GM18870 (cell line): ENCODE measurements around the gene ANKRD31.
A peak's percentile ranks its signal among the peaks of the same experiment; 100 is the strongest.
"Not testable (repeated sequence)": the region's sequence is repeated elsewhere in the genome, so short reads cannot be mapped to it uniquely, and the experiment has no call there.

Experiments
- ATAC-seq: cut with Tn5 transposase; IDR thresholded peaks from one replicate; pipeline ENCODE4 v1.9.1; 2021; ENCODE audit warnings: moderate library complexity; ENCODE audit not compliant: unreplicated experiment

Gene ANKRD31

GRCh38 chr5:75236322-75237316, at the start of gene ANKRD31:
Gene ANKRD31 (minus strand): TSS chr5:75236878. CDS start chr5:75236686, 192 bp downstream.
- peak; percentile 70 for ATAC-seq

- ATAC-seq = no peak
Measured at GRCh38 chr5:75286211-75286773, 49.6 kb upstream of the ANKRD31 start.

- no peak for ATAC-seq
Measured at GRCh38 chr5:75282581-75282980, 45.9 kb upstream of the ANKRD31 start.

- no peak for ATAC-seq
Measured at GRCh38 chr5:75281716-75282465, 45.2 kb upstream of the ANKRD31 start.

GRCh38 chr5:75279321-75279720, 42.6 kb upstream of the ANKRD31 start:
- no peak for ATAC-seq

- no peak for ATAC-seq
Measured at GRCh38 chr5:75277463-75277862, 40.8 kb upstream of the ANKRD31 start.

GRCh38 chr5:75275756-75276155, 39.1 kb upstream of the ANKRD31 start:
- ATAC-seq = no peak

GRCh38 chr5:75275147-75275546, 38.5 kb upstream of the ANKRD31 start:
- ATAC-seq = no peak

GRCh38 chr5:75274486-75274885, 37.8 kb upstream of the ANKRD31 start:
- ATAC-seq = no peak

- not testable (repeated sequence) for ATAC-seq
Measured at GRCh38 chr5:75270605-75271004, 33.9 kb upstream of the ANKRD31 start.

- ATAC-seq = no peak
Measured at GRCh38 chr5:75265731-75266130, 29.1 kb upstream of the ANKRD31 start.

GRCh38 chr5:75262271-75262670, 25.6 kb upstream of the ANKRD31 start:
- no peak for ATAC-seq

- ATAC-seq = no peak
Measured at GRCh38 chr5:75260708-75261107, 24.0 kb upstream of the ANKRD31 start.

GRCh38 chr5:75250452-75250851, 13.8 kb upstream of the ANKRD31 start:
- not testable (repeated sequence) for ATAC-seq

- no peak for ATAC-seq
Measured at GRCh38 chr5:75245023-75245422, 8.3 kb upstream of the ANKRD31 start.

GRCh38 chr5:75243510-75243909, 6.8 kb upstream of the ANKRD31 start:
- no peak for ATAC-seq

- no peak for ATAC-seq
Measured at GRCh38 chr5:75243100-75243499, 6.4 kb upstream of the ANKRD31 start.

GRCh38 chr5:75242067-75242466, 5.4 kb upstream of the ANKRD31 start:
- ATAC-seq = no peak

GRCh38 chr5:75239681-75240080, 3.0 kb upstream of the ANKRD31 start:
- ATAC-seq = no peak

GRCh38 chr5:75235711-75236110, 967 bp downstream of the ANKRD31 start:
- ATAC-seq = no peak

GRCh38 chr5:75234251-75234650, 2.4 kb downstream of the ANKRD31 start:
- ATAC-seq = no peak
